A673 (cell line): ENCODE measurements around the gene OTOA.
"Not testable (repeated sequence)": the region's sequence is repeated elsewhere in the genome, so short reads cannot be mapped to it uniquely, and the experiment has no call there.

Experiments used
- EZH2 ChIP-seq: fragments of 200-600 bp; sonication (generic); IDR thresholded peaks from 2 replicates; pipeline ENCODE4 v1.6.1; 2017; ENCODE audit warnings: borderline replicate concordance, low read depth, mild to moderate bottlenecking, mixed read lengths, antibody characterized with exemption, low read length; ENCODE audit not compliant: poor library complexity, severe bottlenecking
- TF ChIP-seq, protein P1 (sequence below): fragments of 300-800, 200-600 bp; sonication (generic); conservative IDR thresholded peaks from 2 replicates; pipeline ENCODE4 v1.5.1; 2017; ENCODE audit warnings: low read depth, mild to moderate bottlenecking, antibody characterized with exemption, low read length, moderate library complexity, mixed read lengths

- TF ChIP-seq, protein P1, sequence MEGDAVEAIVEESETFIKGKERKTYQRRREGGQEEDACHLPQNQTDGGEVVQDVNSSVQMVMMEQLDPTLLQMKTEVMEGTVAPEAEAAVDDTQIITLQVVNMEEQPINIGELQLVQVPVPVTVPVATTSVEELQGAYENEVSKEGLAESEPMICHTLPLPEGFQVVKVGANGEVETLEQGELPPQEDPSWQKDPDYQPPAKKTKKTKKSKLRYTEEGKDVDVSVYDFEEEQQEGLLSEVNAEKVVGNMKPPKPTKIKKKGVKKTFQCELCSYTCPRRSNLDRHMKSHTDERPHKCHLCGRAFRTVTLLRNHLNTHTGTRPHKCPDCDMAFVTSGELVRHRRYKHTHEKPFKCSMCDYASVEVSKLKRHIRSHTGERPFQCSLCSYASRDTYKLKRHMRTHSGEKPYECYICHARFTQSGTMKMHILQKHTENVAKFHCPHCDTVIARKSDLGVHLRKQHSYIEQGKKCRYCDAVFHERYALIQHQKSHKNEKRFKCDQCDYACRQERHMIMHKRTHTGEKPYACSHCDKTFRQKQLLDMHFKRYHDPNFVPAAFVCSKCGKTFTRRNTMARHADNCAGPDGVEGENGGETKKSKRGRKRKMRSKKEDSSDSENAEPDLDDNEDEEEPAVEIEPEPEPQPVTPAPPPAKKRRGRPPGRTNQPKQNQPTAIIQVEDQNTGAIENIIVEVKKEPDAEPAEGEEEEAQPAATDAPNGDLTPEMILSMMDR: not testable (repeated sequence)
- TF ChIP-seq EZH2: not testable (repeated sequence)
Measured at GRCh38 chr16:21740637-21741036, 76.9 kb downstream of the OTOA start.
